COR-L47 (cell line): ENCODE results near the gene GNG2.

ENCODE experiments used
- DNase-seq: peaks from one replicate; lab custom pipeline; 2025; lab: John Stamatoyannopoulos, UW

GNG2 gene

DNA sequence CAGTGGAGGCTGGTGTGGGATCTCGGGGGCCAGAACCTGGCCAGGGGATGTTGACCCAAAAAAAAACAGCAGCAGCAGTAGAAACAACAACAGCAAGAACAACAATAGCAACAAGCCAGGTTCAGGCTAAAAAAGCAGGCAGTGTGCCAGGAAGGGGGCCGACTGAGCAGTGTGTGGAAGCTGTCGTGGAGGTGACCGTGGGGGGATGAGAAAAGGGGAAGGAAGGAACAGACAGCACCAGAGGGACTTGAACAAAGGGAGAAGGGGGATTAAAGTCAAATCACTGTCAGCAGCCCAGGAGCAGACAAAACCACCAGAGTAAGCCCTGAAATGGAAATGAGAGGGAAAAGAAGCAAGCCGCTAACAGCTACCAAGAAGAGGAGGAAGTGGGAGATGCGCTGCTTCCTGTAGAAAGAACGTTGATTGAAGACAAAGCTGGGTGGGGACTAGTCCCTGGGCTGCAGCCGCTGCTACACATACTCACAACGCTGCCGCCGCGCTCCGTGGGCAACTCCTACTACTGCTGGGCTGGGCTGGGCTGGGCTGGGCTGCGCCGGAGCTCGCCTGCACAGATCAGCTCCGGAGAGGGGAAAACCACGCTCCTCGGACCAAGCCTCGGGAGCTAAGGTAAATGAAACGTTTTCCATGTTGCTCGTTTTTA is at the start of gene GNG2:
Gene GNG2, plus strand, starts transcription at position 449 of the 661 bp plus-strand sequence. CDS start 90,067 bp downstream, outside the sequence.
- DNase-seq = peak; percentile 91

DNA sequence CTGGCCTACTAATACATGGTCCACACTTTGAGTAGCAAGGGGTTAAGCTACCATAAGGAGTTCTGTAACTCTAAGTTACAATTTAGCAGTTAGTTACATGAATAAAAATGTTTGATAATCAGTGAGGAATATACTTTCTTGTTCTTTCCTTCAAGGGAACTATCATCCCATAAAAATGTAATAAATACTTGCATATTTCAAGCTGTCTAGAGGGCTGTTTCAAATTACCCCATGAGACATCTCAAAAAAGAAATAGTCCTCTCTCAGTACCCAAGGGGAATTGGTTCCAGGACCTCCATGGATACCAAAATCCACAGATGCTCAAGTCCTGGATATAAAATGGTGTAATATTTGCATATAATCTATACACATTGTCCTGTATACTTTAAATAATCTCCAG is 48.7 kb upstream of the GNG2 start:
- no peak for DNase-seq

DNA sequence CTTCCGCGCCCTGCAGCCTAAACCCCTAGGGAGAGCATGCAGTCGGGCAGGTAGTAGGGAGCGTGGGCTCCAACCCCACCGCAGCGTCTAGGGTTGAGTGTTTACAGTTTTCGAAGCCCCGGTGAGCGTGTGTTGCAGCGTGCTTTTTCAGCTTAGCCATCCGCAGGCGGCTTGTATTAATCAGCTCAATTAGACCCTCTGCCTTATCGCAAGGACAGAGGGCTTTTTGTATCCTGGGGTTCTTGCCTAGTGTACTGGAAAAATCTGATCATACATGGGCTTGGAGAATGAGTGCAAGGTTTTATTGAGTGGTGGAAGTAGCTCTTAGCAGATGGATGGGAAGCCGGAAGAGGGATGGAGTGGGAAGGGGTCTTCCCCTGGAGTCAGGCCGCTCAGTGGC is 44.4 kb upstream of the GNG2 start:
- no peak for DNase-seq

DNA sequence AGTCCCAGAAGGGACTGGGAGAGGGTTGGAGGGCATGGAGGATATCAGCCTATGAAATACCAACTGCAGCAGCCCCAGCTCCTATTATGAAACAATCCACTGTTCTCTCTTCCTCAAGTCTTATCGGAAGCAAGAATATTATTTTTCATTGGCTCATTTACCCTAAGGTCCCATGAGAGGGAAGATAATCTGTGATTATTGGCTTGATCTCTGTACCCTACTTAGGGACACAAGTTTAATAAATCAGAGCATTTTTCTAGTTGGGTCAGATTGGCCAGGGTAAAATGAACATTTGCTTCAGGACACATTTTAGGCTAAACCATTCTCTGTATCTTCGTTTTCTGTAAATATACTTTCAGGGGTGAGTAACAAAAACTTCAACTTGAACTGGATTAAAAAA is 43.1 kb upstream of the GNG2 start:
- DNase-seq = no peak

DNA sequence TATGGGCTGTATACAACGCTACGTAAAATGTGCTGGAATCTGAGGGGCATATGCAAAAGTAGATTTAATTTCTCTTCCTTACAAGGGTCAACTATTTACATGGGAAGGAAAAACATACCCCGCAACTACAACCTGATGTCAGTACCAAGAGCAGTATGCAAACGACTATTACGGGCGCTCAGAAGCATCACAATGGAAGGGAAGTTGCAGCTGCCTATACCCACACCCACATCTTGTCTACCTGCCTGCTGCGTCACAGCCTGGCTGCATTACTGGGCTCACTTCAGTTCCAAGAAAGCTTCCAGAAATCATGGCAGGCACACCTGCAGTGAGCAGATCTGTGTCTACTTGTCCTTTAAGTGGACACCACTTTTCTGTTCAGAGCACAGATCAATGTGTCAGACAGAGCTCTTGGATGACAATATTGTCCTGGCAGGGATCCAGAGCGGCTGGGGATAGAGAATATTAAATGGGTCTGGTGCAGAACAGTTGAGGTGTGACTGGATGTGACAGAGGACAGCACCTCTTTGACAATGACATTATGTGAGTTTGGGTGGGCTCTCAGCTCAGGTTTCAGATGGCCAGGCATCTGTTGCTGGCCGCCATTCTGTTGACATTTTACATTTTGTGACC is 41.5 kb upstream of the GNG2 start:
- DNase-seq = peak; percentile 37

DNA sequence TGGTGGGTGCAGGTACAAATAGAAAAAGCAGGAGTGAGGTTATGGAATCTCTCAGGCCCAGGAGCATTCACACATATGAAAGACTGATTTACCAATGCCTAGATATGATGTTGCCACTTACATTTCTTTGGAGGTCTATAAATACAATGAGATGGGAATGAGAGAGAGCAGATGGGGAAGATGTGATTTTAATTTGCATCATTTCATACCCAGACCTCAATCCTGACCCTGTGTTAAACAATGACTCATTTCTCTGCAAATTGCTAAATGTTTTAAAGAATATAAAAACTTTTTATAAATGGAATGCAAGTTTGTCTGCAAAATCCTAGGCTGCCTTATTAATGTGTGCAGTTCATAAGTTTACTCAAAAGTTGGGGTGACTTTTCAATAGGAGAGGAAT is 38.6 kb upstream of the GNG2 start:
- no peak for DNase-seq

DNA sequence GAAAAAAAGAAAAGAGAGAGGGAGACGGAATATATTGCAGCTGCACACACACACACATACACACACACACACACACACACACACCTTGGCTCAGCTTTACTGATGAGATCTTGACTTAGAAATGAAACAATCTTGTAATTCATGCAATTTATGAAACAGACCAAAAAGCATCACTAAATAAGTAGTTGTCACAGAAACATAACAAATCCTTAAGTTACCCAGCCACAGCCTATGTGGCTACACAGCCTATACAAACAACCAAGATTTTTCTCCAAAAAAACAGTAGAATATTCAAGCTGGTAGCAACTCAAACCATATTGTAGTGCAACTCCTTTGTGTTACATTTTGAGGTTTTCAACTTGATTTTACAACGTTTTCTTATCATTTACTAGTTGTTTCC is 37.9 kb upstream of the GNG2 start:
- DNase-seq = no peak

DNA sequence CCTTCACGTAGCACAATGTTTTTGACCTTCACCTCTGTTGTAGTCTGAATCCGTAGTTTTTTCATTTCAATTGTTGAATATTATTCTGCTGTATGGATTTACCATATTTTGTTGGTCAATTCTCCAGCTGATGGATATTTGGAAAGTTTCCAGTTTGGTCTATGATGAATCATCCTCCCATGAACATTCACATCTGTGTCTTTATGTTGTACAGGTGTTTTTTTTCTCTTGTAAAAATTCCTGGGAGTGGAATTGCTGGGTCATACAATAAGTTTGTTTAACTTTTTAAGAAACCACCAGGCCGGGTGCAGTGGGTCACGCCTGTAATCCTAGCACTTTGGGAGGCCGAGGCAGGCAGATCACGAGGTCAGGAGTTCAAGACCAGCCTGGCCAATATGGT is 36.7 kb upstream of the GNG2 start:
- DNase-seq = no peak

DNA sequence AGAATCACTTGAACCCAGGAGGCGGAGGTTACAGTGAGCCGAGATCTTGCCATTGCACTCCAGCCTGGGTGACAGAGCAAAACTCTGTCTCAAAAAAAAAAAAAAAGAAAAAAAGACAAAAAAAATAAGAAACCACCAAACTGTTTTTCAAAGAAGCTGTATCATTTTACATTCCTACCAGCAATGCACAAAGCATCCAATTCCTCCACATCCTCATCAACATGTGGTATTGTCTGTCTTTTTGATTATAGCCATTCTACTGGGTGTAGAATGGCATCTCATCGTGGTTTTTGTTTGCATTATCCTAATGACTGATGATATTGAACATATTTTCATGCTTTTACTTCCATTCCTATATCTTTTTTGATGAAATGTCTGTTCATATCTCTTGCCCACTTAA is 36.2 kb upstream of the GNG2 start:
- DNase-seq = no peak

DNA sequence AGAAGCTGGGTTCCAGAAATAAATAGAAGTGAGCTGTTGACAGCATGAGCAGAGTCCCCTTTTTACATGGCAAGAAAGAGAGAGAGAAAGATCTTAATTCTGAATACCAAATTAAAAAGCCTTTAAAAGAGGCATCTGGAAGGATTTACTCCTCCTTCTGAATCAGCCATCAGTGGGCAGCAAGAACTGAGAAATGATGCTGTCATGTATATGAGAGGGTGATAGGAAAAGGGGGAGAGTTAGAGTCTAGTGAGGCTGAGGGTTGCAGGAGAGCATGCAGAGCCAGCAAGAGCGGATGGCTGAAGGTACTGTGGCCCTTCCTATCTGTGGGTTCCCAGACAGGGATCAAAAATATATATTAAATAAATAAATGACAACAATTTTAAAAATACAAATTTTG is 34.5 kb upstream of the GNG2 start:
- DNase-seq = no peak

DNA sequence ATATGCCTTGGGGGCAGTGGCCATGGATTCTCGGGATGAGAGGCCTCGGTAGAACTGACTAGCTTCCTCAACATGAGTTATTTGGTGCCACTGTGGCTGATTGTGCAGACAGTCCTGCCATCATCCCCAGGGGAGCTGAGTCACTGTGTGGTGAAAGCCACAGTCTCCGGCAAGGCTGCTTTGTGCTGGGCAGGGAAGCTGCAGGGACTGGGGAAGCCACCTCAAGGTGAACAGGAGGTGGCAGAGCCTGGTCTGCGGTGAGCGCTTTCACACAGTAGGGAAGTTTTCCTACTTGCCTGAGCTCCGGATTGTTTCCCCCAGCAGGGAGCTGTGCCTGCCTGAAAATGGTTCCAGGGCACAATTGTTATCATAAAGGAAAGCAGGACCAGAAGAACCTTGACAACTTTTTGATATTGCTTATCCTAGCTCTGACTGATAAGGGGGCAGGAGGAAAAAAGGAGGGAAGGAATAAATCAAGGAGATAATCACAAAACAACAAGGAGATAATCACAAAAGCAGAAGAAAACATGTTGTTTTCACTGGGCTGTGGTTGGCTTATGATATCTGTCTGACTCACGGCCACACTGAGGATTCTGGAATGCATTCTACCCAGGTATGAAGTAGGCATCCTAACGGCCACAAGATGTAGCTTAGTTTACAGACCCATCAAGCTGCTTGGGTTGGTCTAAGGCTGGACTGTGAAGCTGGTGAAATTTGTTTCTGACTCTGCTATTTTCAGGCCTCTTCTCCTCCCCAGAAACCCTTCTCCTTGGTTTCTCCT is 32.2 kb upstream of the GNG2 start:
- DNase-seq = no peak

DNA sequence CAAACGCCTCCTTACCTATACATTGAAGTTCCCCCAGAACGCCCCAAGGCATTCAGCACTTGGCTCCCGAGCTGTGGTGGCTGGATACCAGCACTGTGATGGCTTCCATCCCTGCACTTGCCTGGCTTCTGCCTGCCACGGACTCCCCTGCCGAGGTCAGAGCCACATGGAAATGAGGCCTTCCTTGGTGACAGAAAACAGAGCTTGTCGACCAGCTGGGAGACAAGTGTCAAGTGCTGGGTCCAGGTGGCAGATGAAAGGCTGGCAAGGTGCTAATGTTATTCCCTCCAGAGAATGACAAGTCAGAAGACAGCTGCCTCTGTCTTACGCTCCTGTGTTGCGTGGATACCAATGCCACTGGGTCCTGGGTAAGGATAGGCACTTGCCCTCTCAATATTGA is 26.2 kb upstream of the GNG2 start:
- DNase-seq = no peak

DNA sequence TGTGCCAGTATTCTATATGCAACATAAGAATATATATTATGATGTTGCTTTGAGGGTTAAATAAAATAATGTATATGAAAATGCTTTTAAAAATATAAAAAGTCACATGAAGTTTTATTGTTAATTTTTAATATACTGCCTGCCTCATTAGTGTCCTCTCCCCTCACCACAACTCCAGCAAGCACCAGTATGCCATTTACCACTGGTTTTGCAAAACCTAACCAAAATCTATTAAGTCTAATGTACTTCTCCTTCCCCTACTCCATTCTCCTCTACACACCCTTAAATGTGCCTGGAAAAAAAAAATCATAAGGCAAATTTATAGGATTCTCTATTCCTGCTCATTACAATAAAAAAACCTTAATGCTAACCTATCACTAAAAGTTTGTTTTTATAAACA is 24.0 kb upstream of the GNG2 start:
- DNase-seq = no peak

DNA sequence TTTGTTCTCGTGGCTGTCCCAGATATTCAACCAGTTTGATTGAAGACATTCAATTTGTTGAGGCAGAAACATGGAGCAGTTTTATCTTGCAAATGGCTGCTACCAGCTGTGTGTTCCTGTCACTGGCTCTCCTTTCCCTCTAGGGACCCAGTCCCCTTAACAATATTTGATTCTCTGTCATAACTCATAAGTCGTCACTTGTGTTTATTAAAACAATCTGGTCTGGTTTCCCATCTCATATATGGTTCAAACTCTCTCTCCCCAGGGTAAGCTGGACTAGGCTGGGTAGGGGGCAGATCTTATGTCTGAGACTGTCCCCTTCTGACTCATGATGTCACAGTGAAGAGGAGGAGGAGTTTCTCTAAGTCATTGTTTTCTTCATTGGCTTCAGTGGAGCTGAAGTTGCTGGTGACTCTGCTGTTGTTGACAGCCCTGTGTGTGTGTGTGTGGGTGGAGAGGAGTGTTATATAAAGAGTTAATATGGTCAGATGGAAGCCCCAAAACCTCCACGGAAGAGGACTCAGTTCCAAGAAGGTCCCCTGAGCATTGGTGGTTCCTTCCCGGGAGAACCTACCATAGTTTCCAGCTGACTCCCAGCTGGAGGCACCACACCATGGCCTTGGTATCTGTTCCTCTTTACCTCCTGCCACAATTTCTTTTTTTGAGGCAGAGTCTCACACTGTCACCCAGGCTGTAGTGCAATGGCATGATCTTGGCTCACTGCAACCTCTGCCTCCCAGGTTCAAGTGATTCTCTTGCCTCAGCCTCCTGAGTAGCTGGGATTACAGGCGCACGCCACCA is 16.1 kb upstream of the GNG2 start:
- DNase-seq = no peak

DNA sequence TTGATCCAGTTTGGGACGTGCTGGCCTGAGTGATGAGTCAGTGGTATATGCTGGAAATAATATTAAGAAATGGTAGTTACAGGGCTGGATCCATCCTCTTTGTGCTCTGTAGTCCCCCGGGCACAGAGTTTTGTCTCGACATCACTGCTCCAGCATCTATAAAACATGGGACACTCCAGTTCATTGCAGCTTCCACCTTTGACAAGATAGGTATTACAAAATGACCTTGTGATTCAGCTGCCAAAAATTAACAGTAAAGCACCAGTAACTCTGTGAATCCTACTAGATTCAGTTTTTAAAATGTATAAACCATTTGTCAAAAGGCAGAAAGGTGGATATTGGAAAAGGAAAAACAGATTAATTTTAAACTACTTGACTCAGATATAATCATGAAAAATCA is 14.6 kb upstream of the GNG2 start:
- no peak for DNase-seq

DNA sequence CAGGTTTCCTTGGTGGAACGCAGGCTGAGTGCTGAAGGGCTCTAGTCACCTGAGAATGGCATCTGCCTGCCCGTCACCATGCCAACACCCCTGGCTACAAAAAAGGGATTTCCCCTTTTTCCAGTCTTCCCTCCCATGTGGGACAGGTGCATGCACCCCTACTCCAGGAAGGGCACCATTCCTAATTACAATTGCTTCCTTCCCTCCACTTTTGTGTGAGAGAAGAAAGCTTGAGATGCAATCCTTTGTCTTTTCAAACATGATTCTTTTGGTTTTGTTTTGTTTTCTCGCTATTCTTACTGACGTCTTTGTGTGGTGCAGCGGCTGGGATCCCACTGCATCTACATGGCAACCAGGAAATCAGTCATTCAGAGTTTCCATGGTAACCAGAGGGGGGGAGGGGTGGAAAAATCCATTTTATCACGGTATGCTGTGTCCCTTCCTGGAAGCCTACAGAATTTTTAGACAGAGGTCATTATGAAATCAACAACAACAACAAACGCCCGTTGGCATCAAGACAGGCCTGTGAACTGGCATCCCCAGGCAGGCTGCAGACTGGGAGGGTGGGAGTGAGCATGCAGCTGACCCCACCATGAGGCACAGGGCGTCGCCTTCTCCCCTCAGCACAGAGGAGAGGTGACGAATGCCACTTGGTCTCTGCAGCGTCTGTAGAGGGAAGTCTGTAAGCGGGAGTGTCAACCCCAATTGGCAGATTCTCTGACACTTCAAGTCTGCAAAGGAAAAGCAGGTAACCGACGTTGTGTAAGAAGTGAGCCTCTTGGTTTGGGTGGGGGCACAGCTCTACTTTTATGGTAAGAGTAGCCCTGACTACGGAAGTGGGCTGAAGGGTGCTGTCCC is 13.6 kb upstream of the GNG2 start:
- peak; percentile 85 for DNase-seq

DNA sequence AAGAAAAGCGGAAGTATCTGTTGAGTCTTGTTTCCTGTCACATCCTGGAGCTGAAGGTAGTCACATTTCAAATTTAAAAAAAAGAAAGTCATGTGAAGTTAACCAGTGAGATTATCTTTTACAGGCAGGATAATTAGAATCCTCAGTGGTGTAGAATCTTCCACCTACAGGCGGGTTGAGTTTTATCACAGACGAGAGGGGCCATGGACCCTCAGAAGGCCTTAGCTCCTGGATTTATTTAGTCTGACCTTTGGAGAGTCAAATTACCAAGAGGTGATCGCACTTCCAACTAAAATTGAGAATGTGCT is 13.0 kb upstream of the GNG2 start:
- no peak for DNase-seq

DNA sequence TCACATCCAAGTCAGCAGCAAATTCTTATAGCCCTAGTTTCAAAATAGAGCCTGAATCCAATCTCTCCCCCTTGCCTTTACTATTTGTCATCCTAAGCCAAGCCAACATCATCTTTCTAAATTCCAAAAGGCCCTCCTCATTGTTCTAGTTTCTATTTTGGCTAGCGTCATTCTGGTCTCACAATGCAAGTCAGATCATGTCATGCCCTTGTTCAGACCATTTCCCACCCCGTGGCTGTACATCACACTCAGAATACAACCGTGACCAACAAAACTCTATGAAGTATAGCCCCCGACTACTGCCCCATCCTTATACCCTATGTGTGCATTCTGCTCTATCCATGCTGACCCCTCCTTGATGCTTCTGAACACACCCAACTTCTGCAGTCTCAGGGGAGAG is 12.3 kb upstream of the GNG2 start:
- no peak for DNase-seq

DNA sequence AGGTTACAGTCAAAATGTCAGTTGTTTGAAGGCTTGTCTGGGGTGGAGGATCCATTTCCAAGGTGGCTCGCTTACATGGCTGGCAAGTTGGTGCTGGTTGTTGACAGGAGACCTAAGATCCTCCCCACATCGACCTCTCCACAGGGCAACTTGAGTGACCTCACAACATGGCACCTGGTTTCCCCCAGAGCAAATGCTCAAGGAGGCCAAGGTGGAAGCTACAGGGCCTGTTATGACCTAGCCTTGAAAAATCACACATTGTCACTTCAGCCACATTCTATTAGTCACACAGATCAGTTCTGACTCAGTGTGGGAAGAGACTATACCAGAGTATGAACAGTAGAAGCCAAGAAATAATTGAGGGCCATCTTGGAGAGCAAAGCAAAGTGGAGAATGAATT is 11.3 kb upstream of the GNG2 start:
- no peak for DNase-seq

DNA sequence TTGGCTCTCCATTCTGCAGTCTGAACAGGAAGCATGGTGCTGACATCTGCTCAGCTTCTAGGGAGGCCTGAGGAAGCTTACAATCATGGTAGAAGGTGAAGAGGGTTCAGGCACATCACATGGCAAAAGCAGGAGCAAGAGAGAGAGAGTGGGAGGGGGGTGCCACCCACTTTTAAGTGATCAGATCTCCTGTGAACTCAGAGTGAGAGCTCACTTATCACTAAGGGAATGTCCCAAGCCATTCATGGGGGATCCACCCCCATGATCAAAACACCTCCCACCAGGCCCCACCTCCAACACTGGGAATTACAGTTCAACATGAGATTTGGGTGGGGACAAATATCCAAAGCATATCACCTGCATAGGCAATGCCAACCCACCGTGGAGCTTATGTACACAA is 9.8 kb upstream of the GNG2 start:
- DNase-seq = no peak

DNA sequence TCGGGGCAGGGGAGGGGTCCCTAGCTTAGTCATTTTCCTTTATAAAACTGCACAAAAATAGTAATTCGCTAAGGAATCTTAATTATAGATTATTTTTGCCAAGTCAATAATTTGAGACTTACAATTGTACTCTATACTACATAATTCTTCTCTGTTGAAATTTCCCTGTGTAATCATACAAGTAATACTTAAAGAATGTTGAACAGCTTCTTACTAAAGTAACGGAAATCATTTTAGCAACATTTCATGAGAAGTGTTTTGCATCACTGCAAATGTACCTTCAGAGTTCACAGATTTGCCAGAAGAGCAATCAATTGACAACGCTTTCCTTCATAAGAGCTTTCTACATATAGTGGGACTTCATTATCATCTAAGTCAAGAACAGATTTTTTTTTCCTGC is 7.9 kb upstream of the GNG2 start:
- no peak for DNase-seq

DNA sequence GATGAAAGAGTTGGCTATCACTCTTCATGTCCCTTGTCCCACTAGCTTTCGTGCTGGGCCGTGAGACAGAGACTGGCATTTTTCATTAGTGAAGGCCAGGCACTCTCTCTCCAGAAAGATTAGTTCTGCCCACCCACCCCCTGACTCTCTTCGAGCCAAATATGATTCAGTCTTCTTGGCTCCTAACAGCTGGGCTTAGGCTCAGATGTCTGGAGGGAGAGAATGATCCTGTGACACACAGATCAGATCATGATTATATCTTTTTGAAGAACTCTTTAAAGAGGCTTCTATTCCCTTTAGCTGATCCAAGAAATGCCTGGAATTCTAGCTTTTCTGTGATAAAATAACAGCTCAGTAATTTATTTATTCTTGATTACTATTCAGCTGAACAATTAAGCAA is 5.2 kb upstream of the GNG2 start:
- DNase-seq = no peak
